RWPE1 (cell line): Measurements from ENCODE around the gene ITGAX.

Experiments used
- CTCF ChIA-PET: fragments of 350-600 bp; sonication (Branson Sonifier 250); formaldehyde crosslinking; extraction: SDS; loops from one replicate; lab custom pipeline; 2021; lab: Yijun Ruan, JAX
- POLR2A ChIA-PET: fragments of 400-600 bp; formaldehyde crosslinking; extraction: SDS; loops from one replicate; lab custom pipeline; 2020; ENCODE audit warnings: antibody characterized with exemption; ENCODE audit not compliant: low non-redundant PET; lab: Yijun Ruan, JAX
- DNase-seq: peaks from one replicate; pipeline ENCODE4 v3.0.0; 2012; ENCODE audit warnings: low spot score
- H3K27ac ChIP-seq: fragments of 450-650 bp; 2 replicates; pipeline ENCODE4 v1.5.1; 2017
- CTCF ChIP-seq: fragments of 450-650 bp; conservative IDR thresholded peaks from 2 replicates; pipeline ENCODE4 v1.5.1; 2017; ENCODE audit warnings: low read depth, mild to moderate bottlenecking

ITGAX gene

GRCh38 chr16:31403590-31404352 lies 48.8 kb downstream of the ITGAX start:
- POLR2A ChIA-PET = no interaction called here
- CTCF ChIA-PET = interaction anchor here (0.6 to 0.8 kb wide), 3 partner anchors 26 to 1015 kb away, joined by 3 to 6 read pairs (median 4); no protein-coding TSS in a partner anchor
- no peak for TF ChIP-seq CTCF
- no peak for DNase-seq
- H3K27ac ChIP-seq = no peak overlapping the region

- ChIA-PET POLR2A (no interaction called here), CTCF (interaction anchor here (0.6 to 0.8 kb wide), 2 partner anchors 27 to 177 kb away, joined by 4 to 6 read pairs; no protein-coding TSS in a partner anchor)
- TF ChIP-seq CTCF = no peak
- H3K27ac ChIP-seq = no peak overlapping the region
- no peak for DNase-seq
Measured at GRCh38 chr16:31404353-31405064, 49.5 kb downstream of the ITGAX start.

- no peak for TF ChIP-seq CTCF
- H3K27ac ChIP-seq = no peak overlapping the region
- ChIA-PET POLR2A (no interaction called here), CTCF (interaction anchor here (0.7 kb wide), 1 partner anchor 18 kb away, joined by 3 read pairs; no protein-coding TSS in a partner anchor)
- DNase-seq = no peak
Measured at GRCh38 chr16:31407406-31407805, 52.4 kb downstream of the ITGAX start.

- CTCF ChIA-PET = interaction anchor here (0.5 kb wide), 1 partner anchor 48 kb away, joined by 6 read pairs; no protein-coding TSS in a partner anchor
- H3K27ac ChIP-seq = no peak overlapping the region
- POLR2A ChIA-PET = no interaction called here
Measured at GRCh38 chr16:31409433-31409832, 54.5 kb downstream of the ITGAX start.

GRCh38 chr16:31410082-31410481 lies 55.1 kb downstream of the ITGAX start:
- no peak for TF ChIP-seq CTCF
- ChIA-PET POLR2A (no interaction called here), CTCF (no interaction called here)
- no peak overlapping the region for H3K27ac ChIP-seq
- DNase-seq = no peak

More at GRCh38 chr16:31409433-31409832, 54.5 kb downstream of the ITGAX start:
- no peak for TF ChIP-seq CTCF
- DNase-seq = no peak

GRCh38 chr16:31411024-31411844 lies 56.3 kb downstream of the ITGAX start:
- TF ChIP-seq CTCF = no peak
- no peak for DNase-seq
- ChIA-PET CTCF (interaction anchor here (0.6 kb wide), 1 partner anchor 102 kb away, joined by 5 read pairs; no protein-coding TSS in a partner anchor), POLR2A (no interaction called here)
- H3K27ac ChIP-seq = no peak overlapping the region
